ENCODE results near the gene ODC1.

DNA sequence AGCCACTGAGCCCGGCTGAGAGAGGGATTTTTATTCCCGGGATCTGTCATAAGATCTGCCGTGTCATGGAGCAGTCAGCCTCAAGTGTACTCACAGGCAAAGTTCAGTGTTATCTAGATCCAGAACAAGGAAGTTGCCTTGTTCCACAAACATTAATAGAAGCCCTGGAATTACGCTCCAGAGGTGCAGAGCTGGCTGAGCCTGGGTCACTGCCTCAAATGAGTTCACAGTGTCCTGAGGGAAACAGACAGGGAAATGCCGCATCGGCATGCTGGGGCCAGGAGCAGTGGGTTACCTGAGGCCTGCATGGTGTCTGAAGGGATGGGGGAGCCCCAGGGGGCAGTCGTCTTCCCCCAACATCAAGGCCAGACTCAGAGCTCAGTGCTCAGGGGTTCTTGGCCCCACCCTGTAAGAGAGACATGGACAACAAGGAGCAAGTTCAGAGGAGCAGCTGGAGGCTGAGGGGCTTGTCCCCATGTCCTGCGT, 42.7 kb upstream of the ODC1 start:
- TF ChIP-seq, protein P1, sequence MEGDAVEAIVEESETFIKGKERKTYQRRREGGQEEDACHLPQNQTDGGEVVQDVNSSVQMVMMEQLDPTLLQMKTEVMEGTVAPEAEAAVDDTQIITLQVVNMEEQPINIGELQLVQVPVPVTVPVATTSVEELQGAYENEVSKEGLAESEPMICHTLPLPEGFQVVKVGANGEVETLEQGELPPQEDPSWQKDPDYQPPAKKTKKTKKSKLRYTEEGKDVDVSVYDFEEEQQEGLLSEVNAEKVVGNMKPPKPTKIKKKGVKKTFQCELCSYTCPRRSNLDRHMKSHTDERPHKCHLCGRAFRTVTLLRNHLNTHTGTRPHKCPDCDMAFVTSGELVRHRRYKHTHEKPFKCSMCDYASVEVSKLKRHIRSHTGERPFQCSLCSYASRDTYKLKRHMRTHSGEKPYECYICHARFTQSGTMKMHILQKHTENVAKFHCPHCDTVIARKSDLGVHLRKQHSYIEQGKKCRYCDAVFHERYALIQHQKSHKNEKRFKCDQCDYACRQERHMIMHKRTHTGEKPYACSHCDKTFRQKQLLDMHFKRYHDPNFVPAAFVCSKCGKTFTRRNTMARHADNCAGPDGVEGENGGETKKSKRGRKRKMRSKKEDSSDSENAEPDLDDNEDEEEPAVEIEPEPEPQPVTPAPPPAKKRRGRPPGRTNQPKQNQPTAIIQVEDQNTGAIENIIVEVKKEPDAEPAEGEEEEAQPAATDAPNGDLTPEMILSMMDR (tag by site-specific recombination; IDR thresholded peaks at IDR 0.05), result no peak
- TF ChIP-seq REPIN1 (tag by site-specific recombination; IDR thresholded peaks at IDR 0.05; ENCODE audit: low read depth) (no peak), GLI4 (tag by site-specific recombination; IDR thresholded peaks at IDR 0.05) (no peak), ZNF561 (tag by site-specific recombination; IDR thresholded peaks at IDR 0.05; ENCODE audit: borderline replicate concordance) (no peak), HOXA7 (CRISPR knock-in tag; IDR thresholded peaks at IDR 0.05; ENCODE audit: borderline replicate concordance) (no peak)
